GM12872 (cell line): ENCODE measurements around the gene PLGRKT.

Experiments
- TF ChIP-seq, protein P1 (sequence below): IDR thresholded peaks from 3 replicates; pipeline ENCODE4 v1.5.1; 2011; ENCODE audit warnings: low read depth, mild to moderate bottlenecking, low read length, moderate library complexity; ENCODE audit not compliant: insufficient read depth

Gene PLGRKT

DNA sequence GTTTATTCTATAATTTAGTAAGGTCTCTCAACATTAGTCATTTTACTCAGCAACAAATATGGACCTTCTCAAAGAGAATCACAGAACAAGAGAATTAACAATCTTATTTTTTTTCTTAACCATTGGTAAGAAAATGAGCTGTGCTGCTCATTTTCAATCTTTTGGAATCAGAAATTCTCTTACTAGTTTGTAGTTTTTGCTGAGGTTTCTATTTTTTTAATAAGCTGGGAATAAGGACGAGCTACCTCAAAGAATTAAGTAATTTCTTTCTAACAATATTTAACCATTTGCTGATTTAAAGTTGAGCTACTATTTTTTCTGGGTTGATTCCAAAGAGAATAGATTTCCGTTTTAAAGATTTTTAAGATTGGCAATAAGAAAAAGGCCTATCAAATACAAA is 44.2 kb downstream of the PLGRKT start:
- TF ChIP-seq, protein P1, sequence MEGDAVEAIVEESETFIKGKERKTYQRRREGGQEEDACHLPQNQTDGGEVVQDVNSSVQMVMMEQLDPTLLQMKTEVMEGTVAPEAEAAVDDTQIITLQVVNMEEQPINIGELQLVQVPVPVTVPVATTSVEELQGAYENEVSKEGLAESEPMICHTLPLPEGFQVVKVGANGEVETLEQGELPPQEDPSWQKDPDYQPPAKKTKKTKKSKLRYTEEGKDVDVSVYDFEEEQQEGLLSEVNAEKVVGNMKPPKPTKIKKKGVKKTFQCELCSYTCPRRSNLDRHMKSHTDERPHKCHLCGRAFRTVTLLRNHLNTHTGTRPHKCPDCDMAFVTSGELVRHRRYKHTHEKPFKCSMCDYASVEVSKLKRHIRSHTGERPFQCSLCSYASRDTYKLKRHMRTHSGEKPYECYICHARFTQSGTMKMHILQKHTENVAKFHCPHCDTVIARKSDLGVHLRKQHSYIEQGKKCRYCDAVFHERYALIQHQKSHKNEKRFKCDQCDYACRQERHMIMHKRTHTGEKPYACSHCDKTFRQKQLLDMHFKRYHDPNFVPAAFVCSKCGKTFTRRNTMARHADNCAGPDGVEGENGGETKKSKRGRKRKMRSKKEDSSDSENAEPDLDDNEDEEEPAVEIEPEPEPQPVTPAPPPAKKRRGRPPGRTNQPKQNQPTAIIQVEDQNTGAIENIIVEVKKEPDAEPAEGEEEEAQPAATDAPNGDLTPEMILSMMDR = no peak

DNA sequence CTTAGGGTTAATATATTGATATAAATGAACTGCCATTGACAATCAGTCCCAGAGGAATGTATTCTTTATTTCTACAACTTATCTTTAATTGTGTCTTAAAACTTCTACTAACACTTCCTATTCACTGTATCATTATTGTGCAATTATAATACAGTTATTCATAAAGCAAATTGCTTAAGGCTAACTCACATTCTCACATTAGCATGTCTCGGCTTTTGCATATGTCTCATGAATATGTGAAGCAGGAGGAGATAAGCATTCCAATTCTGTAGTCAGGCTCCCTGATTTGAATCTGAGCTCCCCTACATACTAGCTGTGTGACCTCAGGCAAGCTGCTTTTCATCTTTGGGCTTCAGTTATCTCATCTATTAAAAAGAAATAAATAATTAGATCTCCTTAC is 45.4 kb downstream of the PLGRKT start:
- TF ChIP-seq, protein P1 = no peak

DNA sequence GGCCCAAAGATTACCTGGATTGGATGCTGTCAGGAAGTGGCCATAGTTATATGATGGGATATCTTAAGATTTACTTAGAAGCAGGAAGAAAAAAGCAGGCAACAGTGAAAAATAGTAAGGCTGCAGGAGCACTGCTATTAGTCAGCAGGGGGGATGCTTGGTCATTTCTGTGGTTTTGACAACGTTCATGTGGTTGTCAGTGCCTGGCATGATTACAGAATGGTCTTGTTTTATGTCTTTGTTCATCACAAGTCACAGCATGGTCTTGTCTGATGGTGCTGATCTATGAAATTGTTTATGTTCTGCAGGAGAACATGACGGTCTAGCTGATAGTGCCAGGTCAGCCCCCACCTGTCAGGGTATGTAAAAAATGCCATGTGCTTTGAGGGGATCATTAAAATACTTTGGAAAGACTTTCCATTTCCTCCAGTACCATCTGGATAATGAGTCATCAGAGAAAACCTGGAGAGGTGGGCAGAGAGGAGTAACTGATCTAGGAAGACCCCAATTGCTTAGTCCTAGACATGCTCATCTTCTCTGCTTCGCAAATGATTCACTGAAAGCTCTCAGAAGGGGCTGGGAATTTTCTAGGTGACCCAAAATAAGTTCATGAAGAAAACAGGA is 48.5 kb downstream of the PLGRKT start:
- TF ChIP-seq, protein P1 = no peak

DNA sequence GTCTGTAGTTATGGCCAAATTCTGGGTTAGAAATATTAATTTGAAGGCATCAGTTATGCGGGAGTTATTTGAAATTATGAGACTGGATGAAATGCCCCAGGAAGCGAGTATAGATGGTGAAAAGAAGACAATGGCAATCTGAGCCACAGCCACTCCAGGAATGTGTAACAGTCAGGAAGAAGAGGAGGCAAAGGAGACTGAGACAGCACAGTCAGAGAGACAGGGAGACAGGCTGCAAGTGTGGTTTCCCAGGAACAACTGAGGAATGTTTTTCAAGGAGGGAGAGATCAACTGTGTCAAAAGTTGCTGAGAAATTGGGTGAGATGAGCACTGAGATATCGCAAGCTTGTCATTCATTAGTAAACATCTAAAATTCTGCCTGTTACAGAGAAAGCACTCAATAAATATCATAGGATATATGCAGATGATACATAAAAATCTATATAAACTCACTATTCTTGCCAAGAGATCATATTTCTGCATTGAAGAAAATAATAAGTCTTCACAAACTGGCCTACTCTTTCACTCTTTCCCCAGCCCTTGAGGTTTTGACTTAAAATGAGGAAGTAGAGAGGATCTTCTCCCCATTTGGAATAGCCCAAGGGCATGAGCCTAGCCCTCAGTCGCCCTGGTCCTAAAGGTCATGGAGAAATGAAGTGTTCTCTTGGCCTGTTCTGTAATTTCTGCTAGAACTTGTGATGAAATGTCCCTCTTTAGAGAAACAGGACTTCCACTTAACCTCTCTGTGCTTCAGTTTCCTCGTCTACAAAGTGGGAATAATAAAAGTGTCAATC is 49.5 kb downstream of the PLGRKT start:
- TF ChIP-seq, protein P1 = no peak

DNA sequence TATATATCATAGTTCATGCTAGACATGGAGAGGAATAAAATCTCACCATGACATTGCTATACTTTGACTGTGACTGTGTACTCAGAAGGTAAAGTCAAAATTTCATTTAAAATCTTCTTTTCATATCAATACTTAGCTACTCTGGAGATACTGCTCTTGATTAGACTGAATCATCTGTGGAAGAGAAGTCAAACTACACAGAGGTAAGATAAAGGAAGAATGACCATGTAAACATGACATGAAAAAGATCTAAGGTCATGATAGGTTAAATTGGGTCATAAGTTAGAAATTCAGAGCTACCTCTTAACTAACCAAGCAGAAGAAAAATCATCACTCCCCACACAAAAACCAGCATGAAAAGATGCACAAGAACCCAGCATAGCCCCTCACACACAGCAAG is 53.3 kb downstream of the PLGRKT start:
- TF ChIP-seq, protein P1 = no peak

DNA sequence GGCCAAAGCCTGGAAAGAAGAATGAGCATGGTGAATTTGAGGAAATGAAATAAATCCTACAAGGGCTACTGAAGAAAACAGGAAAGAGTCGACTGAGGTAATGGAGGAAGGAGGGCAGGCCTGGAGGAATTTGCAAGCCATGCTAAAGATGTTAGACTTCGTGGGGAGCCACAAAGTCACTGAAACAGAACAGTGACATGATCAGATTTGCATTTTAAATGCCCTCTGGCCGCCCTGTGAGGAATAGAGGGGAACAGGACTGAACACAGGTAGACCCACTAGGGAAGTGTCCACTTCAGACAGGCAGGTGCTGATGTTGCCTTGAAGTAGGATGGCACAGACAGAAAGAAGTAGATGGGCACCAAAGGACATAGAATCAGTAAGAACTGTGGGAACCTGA is 55.2 kb downstream of the PLGRKT start:
- TF ChIP-seq, protein P1 = no peak

DNA sequence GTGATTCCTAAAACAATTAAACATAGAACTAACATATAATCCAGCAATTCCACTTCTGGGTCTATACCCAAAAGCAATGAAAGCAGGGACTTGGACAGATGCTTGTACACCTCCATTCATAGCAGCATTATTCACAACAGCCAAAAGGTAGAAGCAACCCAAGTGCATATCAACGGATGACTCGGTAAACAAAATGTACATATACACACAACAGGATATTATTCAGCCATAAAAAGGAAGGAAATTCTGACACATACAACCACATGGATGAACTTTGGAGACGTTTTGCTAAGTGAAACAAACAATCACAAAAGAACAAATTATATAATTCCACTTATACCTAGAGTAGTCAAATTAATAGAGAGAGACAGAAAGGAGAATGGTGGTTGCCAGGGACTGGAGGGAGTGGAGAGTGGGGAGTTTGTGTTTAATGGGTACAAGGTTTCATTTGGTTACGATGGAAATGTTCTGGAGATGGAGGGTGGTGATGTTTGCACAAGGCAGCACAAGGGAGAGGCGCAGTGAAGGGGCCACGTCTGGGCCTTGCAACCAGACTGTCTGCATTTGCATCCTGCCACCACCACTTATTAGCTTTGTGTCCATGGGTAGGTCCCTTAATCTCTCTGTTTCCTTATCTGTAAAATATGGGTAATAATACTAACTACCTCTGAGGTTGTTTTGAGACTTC is 61.8 kb downstream of the PLGRKT start:
- TF ChIP-seq, protein P1 = no peak
